ENCODE measurements around the gene SPOCD1. TPM values are rescaled to one million over a fixed set of nuclear protein-coding genes. Genes with fewer than 3 reads are reported as not detected.

The SPOCD1 gene
- total RNA-seq, 1 experiment from 2014 or later = 0.66 TPM

DNA sequence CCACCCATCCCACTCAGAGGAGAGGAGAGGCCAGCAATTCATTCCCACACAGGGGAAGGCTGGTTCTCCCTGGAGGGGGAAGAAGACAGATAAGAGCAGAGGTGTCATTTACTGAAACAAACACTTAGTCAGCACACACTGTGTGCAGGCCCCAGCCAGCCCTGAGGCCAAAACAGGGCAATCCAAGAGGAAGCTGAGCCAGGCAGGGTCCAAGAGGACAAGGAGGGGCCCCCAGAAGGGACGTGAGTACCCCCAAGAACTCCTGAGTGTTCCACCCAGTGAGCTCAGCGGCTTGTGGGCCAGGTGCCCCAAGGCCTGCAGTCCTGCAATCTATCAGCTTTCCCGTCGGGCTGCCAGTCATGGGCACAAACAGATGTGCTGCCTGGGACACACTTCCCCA, 67.5 kb downstream of the SPOCD1 start:
- H3K36me3 ChIP-seq (ENCODE audit: control insufficient read depth, insufficient read depth, low read length) = no peaks in the 10 kb centered on the region
- DNase-seq = no peak
- H3K9me3 Mint-ChIP-seq (ENCODE audit: unreplicated experiment) = no peaks in the 10 kb centered on the region
- no peaks in the 10 kb centered on the region for H3K36me3 Mint-ChIP-seq (ENCODE audit: insufficient read depth, unreplicated experiment)
- peaks cover 14% of the 10 kb centered on the region for H3K4me1 Mint-ChIP-seq (ENCODE audit: low read depth, unreplicated experiment)
- intact Hi-C loops (cut with micrococcal nuclease; ENCODE audit: unreplicated experiment) = no loop called here
- TF ChIP-seq, protein P1, sequence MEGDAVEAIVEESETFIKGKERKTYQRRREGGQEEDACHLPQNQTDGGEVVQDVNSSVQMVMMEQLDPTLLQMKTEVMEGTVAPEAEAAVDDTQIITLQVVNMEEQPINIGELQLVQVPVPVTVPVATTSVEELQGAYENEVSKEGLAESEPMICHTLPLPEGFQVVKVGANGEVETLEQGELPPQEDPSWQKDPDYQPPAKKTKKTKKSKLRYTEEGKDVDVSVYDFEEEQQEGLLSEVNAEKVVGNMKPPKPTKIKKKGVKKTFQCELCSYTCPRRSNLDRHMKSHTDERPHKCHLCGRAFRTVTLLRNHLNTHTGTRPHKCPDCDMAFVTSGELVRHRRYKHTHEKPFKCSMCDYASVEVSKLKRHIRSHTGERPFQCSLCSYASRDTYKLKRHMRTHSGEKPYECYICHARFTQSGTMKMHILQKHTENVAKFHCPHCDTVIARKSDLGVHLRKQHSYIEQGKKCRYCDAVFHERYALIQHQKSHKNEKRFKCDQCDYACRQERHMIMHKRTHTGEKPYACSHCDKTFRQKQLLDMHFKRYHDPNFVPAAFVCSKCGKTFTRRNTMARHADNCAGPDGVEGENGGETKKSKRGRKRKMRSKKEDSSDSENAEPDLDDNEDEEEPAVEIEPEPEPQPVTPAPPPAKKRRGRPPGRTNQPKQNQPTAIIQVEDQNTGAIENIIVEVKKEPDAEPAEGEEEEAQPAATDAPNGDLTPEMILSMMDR (IDR thresholded peaks at IDR 0.05; ENCODE audit: insufficient read depth in 1 of 2, low read depth in 1 of 2, low read length in 1 of 2, severe bottlenecking in 1 of 2, unreplicated experiment in 1 of 2) = no peak
- H3K9me3 ChIP-seq = no peaks in the 10 kb centered on the region
- H3K4me3 ChIP-seq (ENCODE audit: low read depth, low read length) = no peak overlapping the region
- H3K4me1 ChIP-seq = peaks cover 5% of the 10 kb centered on the region
- H3K27me3 Mint-ChIP-seq (ENCODE audit: insufficient read depth, unreplicated experiment) = peaks cover 3% of the 10 kb centered on the region
- no peak overlapping the region for H3K4me3 Mint-ChIP-seq (ENCODE audit: unreplicated experiment)
- no peaks in the 10 kb centered on the region for H3K27me3 ChIP-seq (replicated peaks; ENCODE audit: control insufficient read depth, insufficient read depth, low read length)
- H3K27ac Mint-ChIP-seq (ENCODE audit: unreplicated experiment) = no peak overlapping the region
- no TSS peak for BruUV-seq (replicated peaks)
- ChIA-PET CTCF (interaction anchor here (1.0 kb wide), 1 partner anchor 82 kb away, joined by 3 read pairs; no protein-coding TSS in a partner anchor), POLR2A (no interaction called here)

DNA sequence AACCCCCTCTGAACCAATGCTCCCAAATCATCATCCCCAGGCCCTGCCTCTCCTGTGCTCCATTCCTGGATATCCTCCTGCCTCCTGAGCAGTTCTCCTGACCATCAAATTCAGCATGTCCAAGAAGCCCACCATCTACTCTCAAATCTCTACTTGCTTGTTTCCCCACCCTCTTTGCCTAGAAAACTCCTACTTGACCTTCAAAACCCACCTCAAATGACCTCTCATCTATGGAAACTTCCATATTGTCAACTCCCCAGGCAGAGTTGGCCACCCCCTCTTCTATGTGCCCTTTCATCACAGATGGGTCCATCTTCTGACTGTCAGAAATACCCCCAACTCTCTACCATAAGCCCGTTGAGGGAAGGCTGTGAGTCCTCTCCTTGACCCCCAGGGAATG, 68.5 kb downstream of the SPOCD1 start:
- Mint-ChIP-seq H3K4me3 (ENCODE audit: unreplicated experiment) (no peak overlapping the region), H3K4me1 (ENCODE audit: low read depth, unreplicated experiment) (peaks cover 14% of the 10 kb centered on the region), H3K27me3 (ENCODE audit: insufficient read depth, unreplicated experiment) (peaks cover 3% of the 10 kb centered on the region), H3K36me3 (ENCODE audit: insufficient read depth, unreplicated experiment) (no peaks in the 10 kb centered on the region), H3K27ac (ENCODE audit: unreplicated experiment) (no peak overlapping the region), H3K9me3 (ENCODE audit: unreplicated experiment) (no peaks in the 10 kb centered on the region)
- no peaks in the 10 kb centered on the region for H3K27me3 ChIP-seq (replicated peaks; ENCODE audit: control insufficient read depth, insufficient read depth, low read length)
- BruUV-seq (replicated peaks) = no TSS peak
- ChIA-PET POLR2A (no interaction called here), CTCF (no interaction called here)
- TF ChIP-seq, protein P1 (IDR thresholded peaks at IDR 0.05; ENCODE audit: insufficient read depth in 1 of 2, low read depth in 1 of 2, low read length in 1 of 2, severe bottlenecking in 1 of 2, unreplicated experiment in 1 of 2) = no peak
- DNase-seq = no peak
- no peaks in the 10 kb centered on the region for H3K36me3 ChIP-seq (ENCODE audit: control insufficient read depth, insufficient read depth, low read length)
- no peak overlapping the region for H3K4me3 ChIP-seq (ENCODE audit: low read depth, low read length)
- intact Hi-C loops (cut with micrococcal nuclease; ENCODE audit: unreplicated experiment) = no loop called here
- H3K9me3 ChIP-seq = no peaks in the 10 kb centered on the region
- peaks cover 5% of the 10 kb centered on the region for H3K4me1 ChIP-seq

DNA sequence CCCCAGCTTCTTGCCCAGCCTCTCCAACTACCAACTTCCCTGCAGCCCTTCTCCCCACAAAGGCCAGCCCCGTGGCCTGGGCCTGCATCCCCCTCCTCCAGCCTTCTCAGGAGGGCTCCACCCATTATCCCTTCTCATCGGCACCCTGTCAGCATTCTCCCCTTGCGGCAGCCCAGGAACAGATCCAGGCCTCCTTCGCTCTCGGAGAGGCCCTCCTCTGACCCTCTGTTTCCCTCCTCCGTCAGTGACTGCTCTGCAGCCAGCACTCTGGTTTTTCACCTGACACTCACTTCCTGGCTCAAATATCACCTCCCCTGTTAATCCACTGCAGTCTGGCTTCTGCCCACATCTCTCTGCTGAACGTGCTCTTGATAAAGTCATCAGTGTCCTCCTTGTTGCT, 69.1 kb downstream of the SPOCD1 start:
- POLR2A ChIA-PET = no interaction called here
- H3K36me3 Mint-ChIP-seq (ENCODE audit: insufficient read depth, unreplicated experiment) = no peaks in the 10 kb centered on the region
- no peak overlapping the region for H3K27ac Mint-ChIP-seq (ENCODE audit: unreplicated experiment)
- TF ChIP-seq, protein P1 (IDR thresholded peaks at IDR 0.05; ENCODE audit: insufficient read depth in 1 of 2, low read depth in 1 of 2, low read length in 1 of 2, severe bottlenecking in 1 of 2, unreplicated experiment in 1 of 2) = no peak
- H3K27me3 ChIP-seq (replicated peaks; ENCODE audit: control insufficient read depth, insufficient read depth, low read length) = no peaks in the 10 kb centered on the region
- no peak for DNase-seq
- H3K27me3 Mint-ChIP-seq (ENCODE audit: insufficient read depth, unreplicated experiment) = peaks cover under 1% of the 10 kb centered on the region
- no peaks in the 10 kb centered on the region for H3K9me3 Mint-ChIP-seq (ENCODE audit: unreplicated experiment)
- no peaks in the 10 kb centered on the region for H3K36me3 ChIP-seq (ENCODE audit: control insufficient read depth, insufficient read depth, low read length)
- peaks cover 5% of the 10 kb centered on the region for H3K4me1 ChIP-seq
- intact Hi-C loops (cut with micrococcal nuclease; ENCODE audit: unreplicated experiment) = no loop called here
- no peak overlapping the region for H3K4me3 Mint-ChIP-seq (ENCODE audit: unreplicated experiment)
- CTCF ChIA-PET = interaction anchor here (0.5 to 1.4 kb wide), 2 partner anchors 12 to 37 kb away, joined by 6 read pairs; no protein-coding TSS in a partner anchor
- H3K9me3 ChIP-seq = no peaks in the 10 kb centered on the region
- H3K4me1 Mint-ChIP-seq (ENCODE audit: low read depth, unreplicated experiment) = peaks cover 14% of the 10 kb centered on the region
- H3K4me3 ChIP-seq (ENCODE audit: low read depth, low read length) = no peak overlapping the region
- BruUV-seq (replicated peaks) = no TSS peak
